Activated effector memory CD4-positive, alpha-beta T cell treated with Interleukin-2 at 50 U/mL for 16 hours (primary cell): ENCODE data around the gene DNLZ.
"Not testable (repeated sequence)": the region's sequence is repeated elsewhere in the genome, so short reads cannot be mapped to it uniquely, and the experiment has no call there.

Experiments used
- DNase-seq: peaks from one replicate; pipeline ENCODE4 v3.0.0-alpha.2; 2020

The DNLZ gene

DNA sequence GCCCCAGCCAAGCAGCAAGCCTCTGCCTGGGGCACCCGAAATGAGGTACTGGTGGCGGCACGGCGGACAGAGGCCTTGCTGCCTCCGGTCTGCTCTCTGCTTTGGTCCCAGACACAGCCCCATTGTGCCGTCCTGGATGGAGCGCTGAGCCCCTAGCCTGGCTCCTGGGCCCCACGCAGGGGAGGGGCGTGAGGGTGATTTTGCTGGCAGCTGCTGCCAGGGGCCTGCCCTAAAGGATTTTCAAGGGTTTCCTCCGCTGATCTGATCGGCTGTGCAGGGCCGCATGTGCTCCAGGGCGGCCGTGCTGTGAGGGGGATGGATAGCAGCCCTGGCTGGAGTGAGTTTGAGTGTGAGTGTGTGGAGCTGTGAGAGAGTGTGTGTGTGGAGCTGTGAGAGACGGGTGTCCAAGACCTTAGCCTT, 34.9 kb downstream of the DNLZ start:
- DNase-seq: no peak

DNA sequence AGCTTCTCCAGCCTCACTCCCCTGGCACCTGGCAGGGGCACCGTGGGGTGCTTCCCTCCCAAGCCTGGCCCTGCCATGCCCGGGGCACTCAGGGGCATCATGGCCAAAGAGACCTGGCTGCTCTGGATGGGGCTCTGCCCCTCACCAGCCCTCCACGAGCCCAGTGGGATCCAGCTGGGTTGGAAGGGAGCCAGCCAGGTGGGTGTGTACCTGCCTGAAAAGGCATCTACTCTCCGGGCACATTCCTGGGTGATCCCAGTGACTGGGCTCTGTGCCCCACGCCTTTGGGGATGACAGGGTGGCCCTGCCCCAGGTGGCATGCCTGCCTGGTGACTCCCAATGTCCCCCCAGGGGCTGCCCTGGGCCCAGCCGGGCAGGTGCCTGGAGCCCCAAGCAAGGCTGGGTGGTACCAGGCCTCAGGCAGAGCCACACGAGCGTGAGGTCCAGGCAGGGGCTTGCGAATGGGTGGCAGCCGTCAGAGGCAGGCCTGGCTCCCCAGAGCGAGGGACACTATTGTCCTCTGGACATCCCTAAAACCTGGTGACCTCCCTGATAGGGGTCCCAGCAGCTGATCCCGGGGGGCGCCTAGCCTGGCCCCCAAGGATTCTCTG, 35.4 kb downstream of the DNLZ start:
- DNase-seq: no peak

DNA sequence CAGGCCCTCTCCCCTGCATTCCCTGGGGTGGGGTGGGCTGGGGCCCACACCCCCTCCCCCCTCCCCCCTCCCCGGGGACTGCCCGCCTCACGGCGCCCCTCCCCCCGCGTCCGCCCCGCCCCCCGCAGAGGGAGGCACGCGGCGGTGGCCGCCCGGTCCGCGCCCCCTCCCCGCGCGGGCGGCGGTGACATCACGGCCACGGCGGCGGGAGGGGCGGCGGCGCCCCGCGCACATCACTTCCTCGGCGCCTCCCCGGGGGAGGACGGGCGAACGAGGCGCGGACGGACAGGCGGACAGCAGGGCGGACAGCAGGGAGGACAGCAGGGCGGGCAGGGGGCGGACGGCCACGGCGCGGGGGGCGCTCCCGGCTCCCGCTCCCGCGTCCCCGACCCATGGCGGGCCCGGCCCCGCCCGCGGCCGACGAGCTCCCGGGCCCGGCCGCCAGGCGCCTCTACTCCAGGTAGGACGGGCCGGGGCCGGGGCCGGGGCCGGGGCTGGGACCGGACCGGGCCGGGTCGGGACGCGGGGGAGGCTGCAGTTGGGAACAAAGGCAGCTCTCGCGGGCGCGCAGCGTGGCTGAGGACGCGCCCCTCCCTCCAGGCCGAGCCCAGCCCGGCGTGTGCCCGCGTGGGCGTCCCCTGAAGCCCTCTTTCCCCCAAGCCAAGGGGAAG, 36.1 kb downstream of the DNLZ start, which contains the start of gene GPSM1:
GPSM1 (plus strand) TSS at position 236 of the 671 bp plus-strand sequence; CDS start at position 393, 157 bp downstream.
- DNase-seq: peak; percentile 13

DNA sequence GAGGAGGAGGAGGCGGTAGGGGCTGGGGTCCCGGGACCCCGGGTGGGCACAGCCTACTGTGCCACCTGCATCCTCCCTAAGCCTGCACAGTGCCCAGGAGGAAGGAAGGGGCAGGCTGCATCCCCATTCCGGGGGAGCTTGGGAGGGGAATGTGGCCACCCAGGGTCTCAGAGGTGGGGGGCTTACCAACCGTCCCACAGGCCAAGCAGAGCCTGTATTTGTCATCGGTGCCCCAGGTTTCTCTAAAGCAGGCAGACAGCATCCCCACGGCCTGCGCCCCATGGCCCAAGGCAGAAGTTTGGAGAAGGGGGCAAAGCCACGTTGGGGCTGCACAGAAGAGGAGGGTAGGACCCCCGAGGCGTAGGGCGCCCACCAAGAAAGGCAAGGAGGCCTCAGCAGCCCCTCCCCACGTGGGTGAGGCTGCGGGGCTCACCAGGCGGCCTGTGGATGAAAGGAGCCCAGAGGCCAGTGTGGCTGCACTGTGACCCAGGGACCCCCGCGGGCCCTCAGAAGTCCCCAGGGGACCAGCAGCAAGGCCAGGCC, 36.7 kb downstream of the DNLZ start:
- no peak for DNase-seq

- no peak for DNase-seq
These were observed 37.3 kb downstream of the DNLZ start for GRCh38 chr9:136326061-136326760.

GRCh38 chr9:136325358-136325757, 38.2 kb downstream of the DNLZ start:
- no peak for DNase-seq

GRCh38 chr9:136324501-136325300, 38.8 kb downstream of the DNLZ start:
- no peak for DNase-seq

GRCh38 chr9:136323371-136323789, 40.2 kb downstream of the DNLZ start:
- DNase-seq: no peak

GRCh38 chr9:136322756-136323330, 40.7 kb downstream of the DNLZ start:
- no peak for DNase-seq

DNA sequence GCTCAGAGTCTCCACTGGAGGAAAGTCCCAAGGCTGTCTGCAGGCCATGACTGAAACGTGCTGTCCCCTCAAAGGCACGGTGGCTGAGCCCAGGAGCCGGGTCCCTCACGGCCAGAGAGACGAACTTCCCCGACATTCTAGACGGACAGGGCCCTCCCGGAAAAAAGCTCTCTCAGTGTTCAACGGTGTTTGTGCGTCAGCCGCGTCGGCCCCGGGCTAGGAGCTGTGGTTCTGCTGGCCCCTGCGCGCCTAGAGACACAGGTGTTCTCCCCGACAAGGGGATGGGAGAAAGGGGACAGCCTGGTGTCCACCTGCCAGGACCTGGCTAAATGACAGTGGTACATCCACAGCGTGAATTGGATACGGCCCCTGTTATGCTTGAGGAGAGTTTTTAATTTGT, 42.0 kb downstream of the DNLZ start:
- DNase-seq: no peak

DNA sequence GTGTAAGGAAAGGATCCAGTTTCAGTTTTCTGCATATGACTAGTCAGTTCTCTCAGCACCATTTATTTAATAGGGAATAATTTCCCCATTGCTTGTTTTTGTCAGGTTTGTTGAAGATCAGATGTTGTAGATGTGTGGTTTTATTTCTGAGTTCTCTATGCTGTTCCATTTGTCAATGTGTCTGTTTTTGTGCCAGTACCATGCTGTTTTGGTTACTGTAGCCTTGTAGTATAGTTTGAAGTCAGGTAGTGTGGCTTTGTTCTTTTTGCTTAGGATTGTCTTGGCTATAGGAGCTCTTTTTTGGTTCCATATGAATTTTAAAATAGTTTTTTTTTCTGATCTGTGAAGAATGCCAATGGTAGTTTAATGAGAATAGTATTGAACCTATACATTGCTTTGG, 42.6 kb downstream of the DNLZ start:
- DNase-seq: not testable (repeated sequence)

DNA sequence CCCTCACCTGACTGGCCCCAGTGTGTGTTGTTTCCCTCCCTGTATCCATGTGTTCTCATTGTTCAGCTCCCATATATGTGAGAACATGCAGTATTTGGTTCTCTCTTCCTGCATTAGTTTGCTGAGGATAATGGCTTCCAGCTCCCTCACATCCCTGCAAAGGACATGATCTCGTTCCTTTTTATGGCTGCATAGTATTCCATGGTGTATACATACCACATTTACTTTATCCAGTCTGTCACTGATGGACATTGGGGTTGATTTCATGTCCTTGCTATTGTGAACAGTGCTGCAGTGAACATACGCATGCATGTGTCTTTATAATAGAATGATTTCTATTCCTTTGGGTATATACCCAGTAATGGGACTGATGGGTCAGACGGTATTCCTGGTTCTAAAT, 43.6 kb downstream of the DNLZ start:
- not testable (repeated sequence) for DNase-seq

DNA sequence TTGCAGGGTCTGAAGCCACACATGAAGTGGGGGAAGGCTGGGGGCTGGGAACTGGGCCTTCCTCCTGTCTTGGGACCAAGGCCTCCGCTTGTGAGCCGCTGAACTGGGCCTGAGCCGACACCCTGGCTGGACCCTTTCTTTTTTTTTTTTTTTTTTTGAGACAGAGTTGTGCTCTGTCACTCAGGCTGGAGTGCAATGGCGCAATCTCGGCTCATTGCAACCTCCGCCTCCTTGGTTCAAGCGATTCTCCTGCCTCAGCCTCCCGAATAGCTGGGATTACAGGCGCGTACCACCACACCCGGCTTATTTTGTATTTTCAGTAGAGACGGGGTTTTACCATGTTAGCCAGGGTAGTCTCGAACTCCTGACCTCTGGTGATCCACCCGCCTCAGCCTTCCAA, 44.3 kb downstream of the DNLZ start:
- not testable (repeated sequence) for DNase-seq

DNA sequence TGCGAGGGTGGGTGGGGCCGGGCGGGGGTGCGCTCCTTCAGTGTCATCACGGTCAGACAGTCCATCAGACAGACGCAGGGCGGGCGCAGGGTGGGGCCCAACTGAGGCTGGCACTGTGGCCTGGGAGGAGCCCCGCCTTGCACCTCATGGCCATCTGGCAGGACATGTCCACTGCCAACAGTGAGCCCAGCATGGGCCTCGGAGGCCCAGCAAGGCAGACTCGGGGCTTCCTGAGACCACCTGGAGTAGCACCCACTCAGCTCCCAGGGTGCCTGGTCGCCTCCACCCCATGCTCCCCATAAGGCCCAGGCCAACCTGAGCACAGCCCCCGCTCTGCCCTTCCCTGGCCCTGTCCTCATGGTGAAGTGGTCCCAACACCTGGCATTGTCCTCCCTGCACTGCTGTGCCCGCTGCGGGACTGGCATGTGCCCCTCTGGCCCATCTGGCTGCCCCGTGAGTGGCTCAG, 44.7 kb downstream of the DNLZ start:
- DNase-seq: no peak

DNA sequence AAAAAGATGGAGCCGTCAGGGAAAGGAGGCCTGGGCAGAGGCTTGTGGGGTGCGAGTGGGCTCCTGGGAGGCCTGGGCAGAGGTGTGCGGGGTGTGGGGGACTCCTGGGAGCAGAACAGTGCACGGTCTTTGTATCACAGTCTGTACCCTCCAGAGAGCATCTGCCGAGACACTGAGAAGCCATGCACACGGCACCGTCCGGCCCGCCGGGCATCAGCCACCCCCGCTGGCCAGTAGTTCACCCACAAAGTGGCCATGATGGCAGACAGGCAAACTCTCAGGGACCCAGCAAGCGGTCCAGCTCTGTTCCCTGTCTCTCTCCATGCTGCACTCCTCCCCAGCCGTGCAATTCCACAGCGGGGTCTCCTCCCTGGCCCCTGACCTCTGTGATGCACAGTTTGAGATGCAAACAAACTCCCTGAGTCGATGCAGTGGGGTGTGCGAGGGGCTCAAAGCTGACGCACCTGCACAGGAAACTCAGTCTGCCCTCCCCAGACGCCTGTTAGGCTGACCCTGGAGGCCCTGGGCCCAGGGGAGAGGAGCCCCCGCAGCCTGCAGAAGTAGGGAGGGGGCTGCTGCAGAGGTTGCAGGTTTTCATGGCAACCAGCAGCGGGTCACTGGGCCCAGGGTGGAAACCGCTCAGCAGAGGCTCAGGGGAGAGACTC, 45.3 kb downstream of the DNLZ start:
- DNase-seq: no peak

DNA sequence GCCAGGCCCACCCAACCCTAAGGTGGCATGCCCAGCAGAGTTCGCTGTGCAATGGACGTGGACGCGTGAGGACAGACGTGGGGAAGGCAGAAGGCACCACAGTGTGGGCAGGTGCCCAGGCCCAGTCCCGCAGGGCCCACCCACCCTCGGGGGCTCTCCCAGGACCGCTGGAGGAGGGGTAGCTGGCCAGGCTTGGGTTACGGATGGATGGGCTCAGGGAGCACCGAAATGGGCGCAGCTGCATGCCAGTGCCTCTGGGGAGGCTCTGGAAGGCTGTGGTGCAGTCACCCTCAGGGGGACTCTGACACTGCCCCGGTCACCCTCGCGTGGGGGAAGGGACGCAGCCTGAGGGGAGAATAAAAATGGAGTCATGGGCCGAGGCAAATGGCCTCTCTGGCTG, 45.8 kb downstream of the DNLZ start:
- no peak for DNase-seq

- DNase-seq: no peak
These were observed 46.5 kb downstream of the DNLZ start for GRCh38 chr9:136316896-136317676.

DNA sequence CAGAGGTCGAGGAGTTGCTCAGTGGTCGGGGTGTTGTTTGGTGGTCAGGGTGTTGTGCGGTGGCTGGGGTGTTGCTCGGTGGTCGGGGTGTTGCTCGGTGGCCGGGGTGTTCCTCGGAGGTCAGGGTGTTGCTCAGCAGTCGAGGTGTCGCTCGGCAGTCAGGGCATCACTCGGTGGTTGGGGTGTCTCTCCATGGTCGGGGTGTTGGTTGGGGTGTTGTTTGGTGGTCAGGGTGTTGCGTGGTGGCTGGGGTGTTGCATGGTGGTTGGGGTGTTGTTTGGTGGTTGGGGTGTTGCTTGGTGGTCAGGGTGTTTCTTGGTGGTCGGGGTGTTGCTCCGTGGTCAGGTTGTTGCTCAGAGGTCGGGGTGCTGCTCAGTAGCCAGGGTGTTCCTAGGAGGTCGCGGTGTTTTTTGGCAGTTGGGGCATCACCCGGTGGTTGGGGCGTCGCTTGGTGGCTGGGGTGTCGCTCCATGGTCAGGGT, 47.2 kb downstream of the DNLZ start:
- DNase-seq: no peak

GRCh38 chr9:136314944-136315343, 48.6 kb downstream of the DNLZ start:
- no peak for DNase-seq

DNA sequence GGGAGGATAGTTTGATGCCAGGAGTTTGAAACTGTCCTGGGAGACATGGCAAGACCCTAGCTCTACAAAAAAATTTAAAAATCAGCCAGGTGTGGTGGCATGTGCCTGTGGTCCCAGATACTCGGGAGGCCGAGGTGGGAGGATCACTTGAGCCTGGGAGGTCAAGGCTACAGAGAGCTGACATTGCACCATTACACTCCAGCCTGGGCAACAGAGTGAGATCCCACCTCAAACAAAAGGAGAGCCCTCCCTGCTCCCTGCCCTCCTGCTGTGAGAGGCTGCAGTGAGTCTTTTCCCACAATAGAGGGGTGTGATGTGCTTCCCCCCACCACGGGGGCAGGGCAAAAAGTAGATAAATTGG, 49.5 kb downstream of the DNLZ start:
- DNase-seq: no peak
